Right atrium auricular region (tissue), 2 donors: ENCODE data around the gene KCNMA1. TPM values are rescaled to one million over a fixed set of nuclear protein-coding genes. Genes with fewer than 3 reads are reported as not detected.

ENCODE experiments used
- DNase-seq: peaks from one replicate; pipeline ENCODE4 v3.0.0-alpha.2; 2019; ENCODE audit warnings: low spot score
- H3K27ac ChIP-seq, 2 donors: fragments of 200-600 bp; sonication (generic); 1 replicate in 1 of 2; 2 replicates in 1 of 2; pipeline ENCODE4 v1.5.1; 2016 to 2019
- H3K27me3 ChIP-seq, 2 donors: fragments of 200-600 bp; sonication (generic); one replicate each; pipeline versions ENCODE4 v1.5.1 to v1.6.0; 2017 to 2019
- H3K36me3 ChIP-seq: fragments of 200-600 bp; sonication (generic); one replicate; pipeline ENCODE4 v1.5.1; 2016
- H3K4me1 ChIP-seq, 2 donors: fragments of 200-600 bp; sonication (generic); one replicate each; pipeline versions ENCODE4 v1.5.1 to v1.6.0; 2017 to 2019
- H3K4me3 ChIP-seq, 2 donors: fragments of 200-600 bp; sonication (generic); 1 replicate in 1 of 2; 2 replicates in 1 of 2; pipeline ENCODE4 v1.5.1; 2017 to 2019; ENCODE audit warnings: mild to moderate bottlenecking in 1 of 2, moderate library complexity in 1 of 2
- H3K9me3 ChIP-seq, 2 donors: fragments of 200-600 bp; sonication (generic); one replicate each; pipeline ENCODE4 v1.5.1; 2019
- total RNA-seq, 2 donors: library from RNA; depleted of rRNA; stranded (reverse); fragments of >200 nt; gene quantifications; one replicate each; pipeline ENCODE4 v1.1.0, GENCODE V29; 2016
- TF ChIP-seq, protein P1 (sequence below), 2 donors: fragments of 200-600 bp; sonication (generic); IDR thresholded peaks; one replicate each; pipeline ENCODE4 v1.5.1; 2019; ENCODE audit warnings: antibody characterized with exemption in 2 of 2

Gene KCNMA1
- total RNA-seq, 2 donors from 2014 or later: 2.3 to 3.5 TPM

DNA sequence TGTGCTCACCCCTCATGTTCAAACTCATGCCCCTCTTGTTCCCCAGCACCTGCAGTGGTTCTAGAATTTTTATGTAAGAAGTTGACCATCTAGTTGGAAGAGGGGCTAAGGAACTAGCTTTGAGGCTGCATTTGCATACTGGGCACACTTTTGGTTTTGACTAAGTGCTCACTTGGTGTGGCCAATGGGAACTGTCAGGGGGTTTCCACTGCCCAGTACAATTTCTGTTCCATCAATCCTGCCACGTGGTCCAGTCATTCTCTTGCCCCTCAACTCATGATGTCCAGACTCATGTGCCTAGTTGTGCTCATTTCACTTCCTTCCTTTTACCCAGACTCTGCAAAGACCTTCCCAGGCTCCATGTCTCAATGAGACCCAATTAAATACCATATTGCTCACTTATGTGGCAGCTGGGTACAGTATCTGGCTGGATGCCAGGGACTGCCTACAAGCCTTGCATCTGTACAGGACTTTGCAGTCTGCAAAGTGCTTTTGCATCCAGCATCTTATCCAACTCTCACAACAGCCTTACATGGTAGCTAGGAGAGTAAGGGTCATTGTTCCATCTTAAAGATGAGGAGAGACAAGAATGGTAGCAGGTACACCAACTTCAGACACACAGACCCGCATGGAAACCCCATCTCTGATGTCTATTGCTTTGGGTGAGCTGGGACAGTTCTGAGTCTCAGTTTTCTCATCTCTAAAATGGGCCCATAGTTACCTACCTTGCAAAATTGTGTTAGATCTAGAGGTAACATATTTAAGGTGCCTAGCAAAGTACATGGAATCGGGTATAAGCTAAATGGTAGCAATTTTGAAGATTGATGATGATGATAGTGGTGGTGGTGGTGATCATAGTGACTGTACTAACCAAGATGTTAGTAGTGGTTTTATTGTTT, 30.1 kb upstream of the KCNMA1 start:
- Histone ChIP-seq H3K27me3 (no peaks in the 10 kb centered on the region), H3K36me3 (no peaks in the 10 kb centered on the region), H3K27ac (no peak overlapping the region), H3K9me3 (no peaks in the 10 kb centered on the region), H3K4me3 (no peak overlapping the region), H3K4me1 (no peaks in the 10 kb centered on the region)
- TF ChIP-seq, protein P1, sequence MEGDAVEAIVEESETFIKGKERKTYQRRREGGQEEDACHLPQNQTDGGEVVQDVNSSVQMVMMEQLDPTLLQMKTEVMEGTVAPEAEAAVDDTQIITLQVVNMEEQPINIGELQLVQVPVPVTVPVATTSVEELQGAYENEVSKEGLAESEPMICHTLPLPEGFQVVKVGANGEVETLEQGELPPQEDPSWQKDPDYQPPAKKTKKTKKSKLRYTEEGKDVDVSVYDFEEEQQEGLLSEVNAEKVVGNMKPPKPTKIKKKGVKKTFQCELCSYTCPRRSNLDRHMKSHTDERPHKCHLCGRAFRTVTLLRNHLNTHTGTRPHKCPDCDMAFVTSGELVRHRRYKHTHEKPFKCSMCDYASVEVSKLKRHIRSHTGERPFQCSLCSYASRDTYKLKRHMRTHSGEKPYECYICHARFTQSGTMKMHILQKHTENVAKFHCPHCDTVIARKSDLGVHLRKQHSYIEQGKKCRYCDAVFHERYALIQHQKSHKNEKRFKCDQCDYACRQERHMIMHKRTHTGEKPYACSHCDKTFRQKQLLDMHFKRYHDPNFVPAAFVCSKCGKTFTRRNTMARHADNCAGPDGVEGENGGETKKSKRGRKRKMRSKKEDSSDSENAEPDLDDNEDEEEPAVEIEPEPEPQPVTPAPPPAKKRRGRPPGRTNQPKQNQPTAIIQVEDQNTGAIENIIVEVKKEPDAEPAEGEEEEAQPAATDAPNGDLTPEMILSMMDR (IDR thresholded peaks at IDR 0.05): no peak
- no peak for DNase-seq

DNA sequence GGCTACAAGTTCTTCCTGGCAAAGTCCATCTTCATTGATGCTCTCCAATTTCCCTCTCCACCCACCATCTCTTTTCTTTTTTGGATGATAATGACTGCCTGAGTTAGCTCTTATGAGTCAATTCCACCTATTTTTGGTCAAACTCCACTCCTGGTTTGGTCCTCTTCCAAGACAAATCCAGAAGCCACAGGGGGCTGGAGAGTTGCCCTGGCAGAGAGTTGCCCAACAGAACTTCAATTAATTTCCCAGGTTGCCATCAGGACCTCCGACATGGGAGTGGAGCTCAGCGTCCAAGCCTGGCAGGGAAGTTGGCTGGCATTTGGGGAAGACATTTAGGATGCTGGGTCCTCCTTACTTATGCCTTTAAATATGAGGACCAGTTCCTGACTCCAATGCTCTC, 29.2 kb upstream of the KCNMA1 start:
- Histone ChIP-seq H3K4me1 (no peaks in the 10 kb centered on the region), H3K9me3 (no peaks in the 10 kb centered on the region), H3K27ac (no peak overlapping the region), H3K4me3 (no peak overlapping the region), H3K36me3 (no peaks in the 10 kb centered on the region), H3K27me3 (no peaks in the 10 kb centered on the region)
- TF ChIP-seq, protein P1 (IDR thresholded peaks at IDR 0.05): no peak
- no peak for DNase-seq

DNA sequence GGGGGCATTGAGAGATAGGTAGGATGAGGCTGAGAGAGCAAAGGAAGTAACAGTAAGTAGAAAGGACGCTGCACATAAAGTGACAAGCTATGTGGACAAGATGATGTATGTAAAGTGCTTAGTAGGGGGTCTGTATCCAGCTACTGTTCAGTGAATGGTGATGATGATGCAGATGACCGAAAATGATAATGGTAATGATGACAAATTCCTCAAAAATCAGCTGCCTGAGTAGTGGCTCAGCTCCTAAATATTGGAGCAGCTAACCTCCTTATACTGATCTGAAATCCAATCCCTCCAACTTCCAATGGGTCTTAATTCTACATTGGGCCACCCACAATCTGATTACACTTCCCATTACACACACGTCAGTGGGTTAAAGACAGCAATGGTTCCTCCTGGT, 27.1 kb upstream of the KCNMA1 start:
- H3K27ac ChIP-seq: no peak overlapping the region
- TF ChIP-seq, protein P1 (IDR thresholded peaks at IDR 0.05): no peak
- H3K27me3 ChIP-seq: no peaks in the 10 kb centered on the region
- H3K4me3 ChIP-seq: no peak overlapping the region
- DNase-seq: no peak
- H3K9me3 ChIP-seq: no peaks in the 10 kb centered on the region
- no peaks in the 10 kb centered on the region for H3K4me1 ChIP-seq
- no peaks in the 10 kb centered on the region for H3K36me3 ChIP-seq

DNA sequence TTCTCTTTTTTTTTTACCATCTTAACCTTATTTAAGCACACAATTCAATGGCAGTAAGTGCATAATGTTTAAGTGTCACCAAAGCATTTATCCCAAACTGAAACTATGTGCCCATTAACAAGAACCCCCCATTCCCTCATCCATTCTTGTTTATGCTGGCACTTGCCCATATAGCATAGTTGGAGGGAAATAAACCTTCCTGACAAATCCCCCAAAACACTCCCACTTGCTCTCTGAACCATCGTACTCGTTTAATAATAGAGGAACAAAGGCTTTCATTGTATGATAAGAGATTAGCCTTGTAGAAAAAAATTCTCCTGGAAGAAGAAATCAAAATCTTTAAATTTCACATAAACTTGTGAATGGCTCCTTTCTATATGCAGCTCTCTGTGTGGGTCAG, 26.4 kb upstream of the KCNMA1 start:
- Histone ChIP-seq H3K4me1 (no peaks in the 10 kb centered on the region), H3K27me3 (no peaks in the 10 kb centered on the region), H3K9me3 (peaks cover 0 to under 1% of the 10 kb centered on the region in 2 donors), H3K36me3 (no peaks in the 10 kb centered on the region), H3K4me3 (no peak overlapping the region), H3K27ac (no peak overlapping the region)
- no peak for DNase-seq
- TF ChIP-seq, protein P1 (IDR thresholded peaks at IDR 0.05): no peak

DNA sequence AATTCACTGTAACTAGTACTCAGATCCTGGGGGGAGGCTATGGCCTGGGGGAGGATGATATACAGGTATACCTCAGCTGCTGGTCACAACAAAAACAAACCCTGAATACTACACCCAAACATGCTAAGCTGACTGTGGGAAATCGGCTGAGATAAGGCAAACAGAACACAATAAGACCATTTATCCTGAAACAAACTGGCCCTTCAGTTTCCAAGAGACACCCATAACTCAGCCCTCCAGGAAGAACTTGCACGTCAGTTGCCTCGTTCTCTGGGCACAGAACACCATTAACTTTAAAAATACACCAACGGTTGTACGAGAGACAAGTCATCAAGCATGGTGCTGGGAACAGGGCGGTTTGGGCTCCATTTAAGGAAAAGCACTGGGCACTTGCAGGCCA, 24.1 kb upstream of the KCNMA1 start:
- DNase-seq: no peak

More for the DNA sequence above, 24.1 kb upstream of the KCNMA1 start:
- no peaks in the 10 kb centered on the region for H3K36me3 ChIP-seq
- H3K9me3 ChIP-seq: peaks cover 0 to 7% of the 10 kb centered on the region in 2 donors
- TF ChIP-seq, protein P1 (IDR thresholded peaks at IDR 0.05): no peak
- H3K27me3 ChIP-seq: no peaks in the 10 kb centered on the region
- H3K4me3 ChIP-seq: no peak overlapping the region
- H3K27ac ChIP-seq: no peak overlapping the region
- no peaks in the 10 kb centered on the region for H3K4me1 ChIP-seq
